NCI-H1417 (cell line): ENCODE measurements around the gene RIN1.
"Not testable (repeated sequence)": the region's sequence is repeated elsewhere in the genome, so short reads cannot be mapped to it uniquely, and the experiment has no call there.

ENCODE experiments used
- DNase-seq, 3 experiments: peaks; one replicate each; lab custom pipeline; 2025; lab: John Stamatoyannopoulos, UW

Gene RIN1

GRCh38 chr11:66334605-66335442 lies 1.4 kb downstream of the RIN1 start:
- no peak for DNase-seq

GRCh38 chr11:66333896-66334604 lies 2.2 kb downstream of the RIN1 start:
- DNase-seq = no peak

- DNase-seq = no peak
These were observed 2.9 kb downstream of the RIN1 start for GRCh38 chr11:66333220-66333877.

- DNase-seq = no peak
These were observed 3.6 kb downstream of the RIN1 start for GRCh38 chr11:66332371-66333219.

- no peak for DNase-seq
These were observed 4.5 kb downstream of the RIN1 start for GRCh38 chr11:66331542-66332370.

- DNase-seq = no peak
These were observed 5.3 kb downstream of the RIN1 start for GRCh38 chr11:66330931-66331330.

GRCh38 chr11:66329165-66329673 lies 7.0 kb downstream of the RIN1 start:
- no peak for DNase-seq

GRCh38 chr11:66328302-66329144 lies 7.7 kb downstream of the RIN1 start:
- DNase-seq = peak; percentile 68 to 81 (median 69)

GRCh38 chr11:66328031-66328301 lies 8.3 kb downstream of the RIN1 start:
- DNase-seq = no peak

- DNase-seq = no peak
These were observed 8.8 kb downstream of the RIN1 start for GRCh38 chr11:66327171-66328030.

- no peak for DNase-seq
These were observed 9.7 kb downstream of the RIN1 start for GRCh38 chr11:66326261-66327111.

GRCh38 chr11:66325263-66325671 lies 11.0 kb downstream of the RIN1 start:
- no peak for DNase-seq

- DNase-seq = no peak
These were observed 11.6 kb downstream of the RIN1 start for GRCh38 chr11:66324664-66325063.

- no peak for DNase-seq
These were observed 12.6 kb downstream of the RIN1 start for GRCh38 chr11:66323684-66324083.

- DNase-seq = no peak
These were observed 13.4 kb downstream of the RIN1 start for GRCh38 chr11:66322732-66323427.

GRCh38 chr11:66321606-66322005 lies 14.6 kb downstream of the RIN1 start:
- no peak for DNase-seq

GRCh38 chr11:66320748-66321147 lies 15.5 kb downstream of the RIN1 start:
- not testable (repeated sequence) for DNase-seq
